Measurements from ENCODE around the gene ZFP36L1.

DNA sequence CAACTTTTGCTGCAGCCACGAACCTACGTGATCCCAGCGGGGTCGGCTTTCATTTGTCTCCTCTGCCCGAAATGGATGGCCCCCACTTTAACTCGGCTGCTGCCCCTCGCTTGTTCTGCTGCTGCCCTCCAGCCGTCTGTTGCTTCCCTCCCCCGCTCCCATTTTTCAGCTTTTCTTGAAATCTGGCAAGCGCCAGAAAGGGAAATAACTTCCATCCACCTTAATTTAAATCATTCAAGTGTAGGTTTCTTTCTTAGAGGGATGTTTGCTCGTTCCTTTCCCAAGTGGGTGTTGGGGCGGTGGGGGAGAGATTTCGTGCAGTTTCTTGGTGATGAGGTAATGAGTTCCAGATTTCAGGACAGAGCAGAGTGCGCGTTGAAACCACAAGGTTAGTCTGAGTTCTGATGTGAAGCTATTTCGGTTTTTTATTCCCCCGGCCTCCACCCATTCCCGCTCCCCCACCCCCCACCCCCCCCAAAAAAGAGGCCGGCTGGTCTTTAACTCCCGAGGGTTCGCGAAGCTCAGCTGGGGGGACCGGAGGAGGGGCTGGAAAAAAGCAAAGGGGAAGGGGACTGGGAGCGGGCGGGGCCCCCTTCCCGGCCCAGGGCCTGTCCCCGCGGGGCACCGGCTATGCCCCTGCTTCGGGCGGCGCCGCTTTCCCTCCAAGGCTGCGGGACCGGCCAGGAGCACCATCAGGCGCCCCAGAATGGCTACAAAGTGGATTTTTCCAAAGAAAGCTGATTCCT, 2.2 kb upstream of the ZFP36L1 start:
- TF ChIP-seq, protein P1, sequence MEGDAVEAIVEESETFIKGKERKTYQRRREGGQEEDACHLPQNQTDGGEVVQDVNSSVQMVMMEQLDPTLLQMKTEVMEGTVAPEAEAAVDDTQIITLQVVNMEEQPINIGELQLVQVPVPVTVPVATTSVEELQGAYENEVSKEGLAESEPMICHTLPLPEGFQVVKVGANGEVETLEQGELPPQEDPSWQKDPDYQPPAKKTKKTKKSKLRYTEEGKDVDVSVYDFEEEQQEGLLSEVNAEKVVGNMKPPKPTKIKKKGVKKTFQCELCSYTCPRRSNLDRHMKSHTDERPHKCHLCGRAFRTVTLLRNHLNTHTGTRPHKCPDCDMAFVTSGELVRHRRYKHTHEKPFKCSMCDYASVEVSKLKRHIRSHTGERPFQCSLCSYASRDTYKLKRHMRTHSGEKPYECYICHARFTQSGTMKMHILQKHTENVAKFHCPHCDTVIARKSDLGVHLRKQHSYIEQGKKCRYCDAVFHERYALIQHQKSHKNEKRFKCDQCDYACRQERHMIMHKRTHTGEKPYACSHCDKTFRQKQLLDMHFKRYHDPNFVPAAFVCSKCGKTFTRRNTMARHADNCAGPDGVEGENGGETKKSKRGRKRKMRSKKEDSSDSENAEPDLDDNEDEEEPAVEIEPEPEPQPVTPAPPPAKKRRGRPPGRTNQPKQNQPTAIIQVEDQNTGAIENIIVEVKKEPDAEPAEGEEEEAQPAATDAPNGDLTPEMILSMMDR (IDR thresholded peaks at IDR 0.05), result no peak
- TF ChIP-seq POLR2A (IDR thresholded peaks at IDR 0.05) (no peak), EP300 (IDR thresholded peaks at IDR 0.05; ENCODE audit: low read depth) (no peak)
